ENCODE measurements around the gene ARHGEF26. TPM values are rescaled to one million over a fixed set of nuclear protein-coding genes. Genes with fewer than 3 reads are reported as not detected.

Gene ARHGEF26
- polyA plus RNA-seq, 3 donors, result 0.05 TPM; not detected in 2

DNA sequence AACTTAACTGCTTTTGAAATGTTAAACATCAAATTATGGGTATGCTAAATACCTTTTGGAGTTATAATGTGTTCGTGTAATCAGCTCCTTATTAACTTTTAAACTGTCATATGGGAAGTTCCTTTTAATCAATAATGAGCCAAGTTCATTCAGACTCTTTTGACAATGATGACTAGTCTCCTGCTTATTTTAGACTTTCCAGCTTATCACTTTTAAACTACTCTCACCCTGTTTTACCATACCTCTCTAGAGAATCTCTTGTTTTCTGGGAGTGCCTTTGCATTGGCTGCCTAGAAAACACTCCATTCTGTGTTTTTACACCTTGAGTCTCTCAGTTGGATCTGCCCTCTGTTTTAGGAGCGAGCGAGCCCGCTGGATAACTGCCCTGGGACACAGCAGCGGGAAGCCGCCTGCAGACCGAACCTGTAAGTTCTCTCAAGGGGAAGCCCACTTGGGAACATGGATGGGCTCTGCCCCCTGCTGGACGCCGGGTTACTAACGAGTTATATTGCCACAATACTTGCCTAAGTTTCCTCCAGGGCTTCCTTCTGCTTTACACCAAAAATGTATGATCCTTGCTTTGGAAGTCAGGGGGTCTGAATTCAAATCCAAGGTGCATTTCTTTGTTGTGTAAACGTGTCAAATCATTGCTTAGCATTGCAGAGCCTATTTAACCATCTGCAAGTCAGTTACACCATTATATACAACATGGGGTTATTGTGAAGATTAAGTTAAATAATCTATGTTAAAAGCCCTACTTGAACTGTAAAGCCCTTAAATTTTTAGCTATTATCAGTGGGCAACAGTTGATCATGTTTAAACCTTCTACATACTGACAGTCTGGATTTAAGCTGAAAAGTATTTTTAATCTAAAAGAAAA is 131.8 kb downstream of the ARHGEF26 start:
- no peak overlapping the region for H3K9ac ChIP-seq (ENCODE audit: insufficient read depth, low read length, poor library complexity, severe bottlenecking)
- no peak overlapping the region for H3K4me3 ChIP-seq (replicated peaks in 1 of 3; ENCODE audit: low read depth in 2 of 3, low read length in 3 of 3)
- no peak overlapping the region for H3K27ac Mint-ChIP-seq
- no peaks in the 10 kb centered on the region for H4K20me1 ChIP-seq (ENCODE audit: insufficient read depth, low read length)
- H3K9me3 Mint-ChIP-seq, result no peaks in the 10 kb centered on the region
- no peaks in the 10 kb centered on the region for H3K27me3 ChIP-seq (ENCODE audit: control insufficient read depth in 2 of 2, insufficient read depth in 2 of 2, low read length in 2 of 2)
- no peak overlapping the region for H3K27ac ChIP-seq (ENCODE audit: low read depth in 1 of 2, low read length in 2 of 2)
- peak overlapping the region in 1 of 2 donors; percentile 62 for H3K4me3 Mint-ChIP-seq
- 6% methylated on average over 6 of the region's 11 CpGs for WGBS (ENCODE audit: insufficient coverage)
- H3K36me3 Mint-ChIP-seq, result peaks cover 48 to 59% of the 10 kb centered on the region in 2 donors
- no peak overlapping the region for H2AFZ ChIP-seq (ENCODE audit: insufficient read depth, low read depth, low read length, poor library complexity, severe bottlenecking)
- peak; percentile 66 to 75 (median 72) for DNase-seq
- H3K4me1 Mint-ChIP-seq, result peaks cover 2% of the 10 kb centered on the region
- TF ChIP-seq CTCF (IDR thresholded peaks at IDR 0.05), result peak; percentile 94
- H3K79me2 ChIP-seq (ENCODE audit: insufficient read depth, low read length), result no peaks in the 10 kb centered on the region
- no peaks in the 10 kb centered on the region for H3K4me1 ChIP-seq (ENCODE audit: control insufficient read depth in 1 of 2, insufficient read depth in 2 of 2, low read length in 2 of 2)
- H3K36me3 ChIP-seq (replicated peaks in 1 of 2; ENCODE audit: control insufficient read depth in 1 of 2, insufficient read depth in 2 of 2, low read length in 2 of 2), result peaks cover 53 to 62% of the 10 kb centered on the region in 2 donors
- no peak overlapping the region for H3K4me2 ChIP-seq (replicated peaks; ENCODE audit: extremely low read depth, low read length, poor library complexity, severe bottlenecking)
- H3K9me3 ChIP-seq (replicated peaks in 1 of 2; ENCODE audit: control insufficient read depth in 1 of 2, insufficient read depth in 1 of 2, low read length in 2 of 2), result no peaks in the 10 kb centered on the region
- no peaks in the 10 kb centered on the region for H3K27me3 Mint-ChIP-seq (ENCODE audit: low read depth in 3 of 3)
- intact Hi-C loops (cut with micrococcal nuclease), result loop anchor here (2.0 to 5.0 kb wide), 3 partner anchors 211 to 1231 kb away; no protein-coding TSS in a partner anchor

DNA sequence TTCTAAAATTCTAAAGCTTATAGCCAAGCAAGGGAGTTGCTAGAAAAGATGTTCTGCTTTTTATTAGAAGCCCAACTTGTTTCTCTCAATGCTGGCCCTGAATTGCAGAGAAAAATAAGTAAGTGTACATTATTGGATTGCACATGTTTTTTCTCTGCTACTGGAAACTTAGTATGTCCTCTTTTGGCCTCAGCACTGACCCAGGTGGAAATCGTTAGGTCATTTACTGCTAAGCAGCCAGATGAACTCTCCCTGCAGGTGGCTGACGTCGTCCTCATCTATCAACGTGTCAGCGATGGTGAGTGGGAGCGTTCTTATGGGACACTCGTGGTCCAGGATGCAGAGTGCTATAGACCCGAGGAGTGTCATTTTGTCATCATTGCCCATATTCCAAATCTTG is 133.3 kb downstream of the ARHGEF26 start:
- Histone ChIP-seq H4K20me1 (ENCODE audit: insufficient read depth, low read length) (no peaks in the 10 kb centered on the region), H3K79me2 (ENCODE audit: insufficient read depth, low read length) (no peaks in the 10 kb centered on the region), H2AFZ (ENCODE audit: insufficient read depth, low read depth, low read length, poor library complexity, severe bottlenecking) (no peak overlapping the region), H3K9ac (ENCODE audit: insufficient read depth, low read length, poor library complexity, severe bottlenecking) (no peak overlapping the region), H3K4me1 (ENCODE audit: control insufficient read depth in 1 of 2, insufficient read depth in 2 of 2, low read length in 2 of 2) (no peaks in the 10 kb centered on the region), H3K4me3 (replicated peaks in 1 of 3; ENCODE audit: low read depth in 2 of 3, low read length in 3 of 3) (no peak overlapping the region), H3K27me3 (ENCODE audit: control insufficient read depth in 2 of 2, insufficient read depth in 2 of 2, low read length in 2 of 2) (no peaks in the 10 kb centered on the region), H3K27ac (ENCODE audit: low read depth in 1 of 2, low read length in 2 of 2) (no peak overlapping the region), H3K36me3 (replicated peaks in 1 of 2; ENCODE audit: control insufficient read depth in 1 of 2, insufficient read depth in 2 of 2, low read length in 2 of 2) (peaks cover 68 to 77% of the 10 kb centered on the region in 2 donors), H3K9me3 (replicated peaks in 1 of 2; ENCODE audit: control insufficient read depth in 1 of 2, insufficient read depth in 1 of 2, low read length in 2 of 2) (no peaks in the 10 kb centered on the region), H3K4me2 (replicated peaks; ENCODE audit: extremely low read depth, low read length, poor library complexity, severe bottlenecking) (no peak overlapping the region)
- peaks cover 56 to 67% of the 10 kb centered on the region in 2 donors for H3K36me3 Mint-ChIP-seq
- no peaks in the 10 kb centered on the region for H3K27me3 Mint-ChIP-seq (ENCODE audit: low read depth in 3 of 3)
- H3K4me3 Mint-ChIP-seq, result no peak overlapping the region
- H3K9me3 Mint-ChIP-seq, result no peaks in the 10 kb centered on the region
- intact Hi-C loops (cut with micrococcal nuclease), result loop anchor here in 1 of 2 donors (5.0 kb wide), 2 partner anchors 212 to 1232 kb away; no protein-coding TSS in a partner anchor
- peaks cover 2% of the 10 kb centered on the region for H3K4me1 Mint-ChIP-seq
- TF ChIP-seq CTCF (IDR thresholded peaks at IDR 0.05), result no peak
- H3K27ac Mint-ChIP-seq, result no peak overlapping the region
- WGBS (ENCODE audit: insufficient coverage), result 95% methylated on average over 3 of the region's 8 CpGs
- DNase-seq, result no peak
